T-helper 22 cell (primary cell): Measurements from ENCODE around the gene ZNF385C.
A peak's percentile ranks its signal among the peaks of the same experiment; 100 is the strongest.

Source experiments
- DNase-seq: peaks from one replicate; pipeline ENCODE4 v3.0.0-alpha.2; 2020; ENCODE audit warnings: low read depth

The ZNF385C gene

DNA sequence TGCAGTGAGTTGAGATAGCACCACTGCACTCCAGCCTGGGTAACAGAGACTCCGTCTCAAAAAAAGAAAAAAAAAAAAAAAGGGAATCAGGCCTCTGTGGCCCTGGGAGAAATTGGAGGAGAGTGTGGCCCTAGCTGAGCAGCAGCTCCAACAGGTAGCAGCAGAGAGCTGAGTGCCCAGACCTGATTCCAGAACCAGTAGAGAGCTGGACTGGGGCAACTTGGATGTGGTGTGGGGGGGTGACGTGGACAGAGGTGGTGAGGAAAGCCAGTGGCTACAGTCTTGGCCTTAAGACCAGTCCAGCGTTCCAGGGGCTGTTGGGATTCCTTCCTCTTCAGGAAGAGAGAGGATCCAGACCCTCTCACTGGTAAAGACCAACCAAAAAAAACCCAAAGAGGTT is 26.0 kb upstream of the ZNF385C start:
- DNase-seq: no peak

GRCh38 chr17:42122371-42123303 is 24.4 kb upstream of the ZNF385C start, which contains the start of gene HSPB9:
Gene HSPB9, plus strand, starts transcription at chr17:42122804. Its CDS starts 47 bp downstream, at chr17:42122851.
- DNase-seq: no peak

DNA sequence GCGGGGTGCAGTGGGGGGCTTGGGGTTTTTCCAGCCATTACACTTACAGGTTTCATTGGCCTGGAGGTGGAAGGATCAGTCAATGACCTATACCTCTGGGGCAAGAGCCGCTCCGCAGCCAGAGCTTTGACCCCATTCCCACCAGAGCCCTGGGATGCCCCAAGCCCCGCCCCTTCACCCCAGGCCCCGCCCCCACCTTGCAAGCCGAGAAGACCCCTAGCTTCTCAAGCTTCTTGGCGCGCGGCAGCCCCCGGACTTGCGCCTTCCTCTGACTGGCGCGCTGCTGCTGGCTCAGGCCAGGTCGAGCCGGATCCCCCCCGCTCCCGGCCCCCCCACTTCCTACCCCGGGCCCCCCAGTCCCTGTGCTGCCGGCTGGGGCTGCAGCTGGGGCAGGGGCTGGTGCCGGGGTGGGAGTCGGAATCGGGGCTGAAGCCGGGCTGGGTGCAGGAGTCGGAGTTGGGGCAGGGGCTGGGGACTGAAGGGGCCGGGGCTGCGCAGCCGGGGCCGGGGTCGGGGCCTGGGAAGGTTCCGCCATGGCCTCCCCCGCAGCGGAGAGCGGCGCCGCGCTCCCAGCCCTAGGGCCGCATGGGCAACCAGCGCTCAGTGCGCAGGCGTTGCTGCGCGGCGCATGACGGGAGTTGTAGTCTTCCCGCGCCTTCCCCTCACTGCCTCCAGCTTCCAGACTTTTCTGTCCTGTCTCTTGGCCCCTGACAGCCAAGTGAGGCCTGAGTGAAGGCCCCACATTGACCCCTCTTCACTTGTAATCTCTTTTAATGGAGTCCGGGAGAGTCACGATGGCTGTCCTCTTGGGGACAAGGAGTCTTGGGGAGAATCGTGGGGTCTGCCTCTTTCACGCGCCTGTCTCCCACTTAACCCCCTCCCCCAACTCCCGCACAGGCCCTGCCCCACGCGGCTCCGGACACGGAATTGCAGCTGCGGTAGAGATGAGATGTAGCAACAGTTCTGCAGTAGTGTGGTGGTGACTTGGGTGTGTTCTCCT is 22.8 kb upstream of the ZNF385C start, which contains the start of gene KAT2A:
TSS of gene KAT2A (minus strand) at position 598 of the 1,000 bp plus-strand sequence. CDS start at position 535, 63 bp downstream.
- peak; percentile 54 for DNase-seq

DNA sequence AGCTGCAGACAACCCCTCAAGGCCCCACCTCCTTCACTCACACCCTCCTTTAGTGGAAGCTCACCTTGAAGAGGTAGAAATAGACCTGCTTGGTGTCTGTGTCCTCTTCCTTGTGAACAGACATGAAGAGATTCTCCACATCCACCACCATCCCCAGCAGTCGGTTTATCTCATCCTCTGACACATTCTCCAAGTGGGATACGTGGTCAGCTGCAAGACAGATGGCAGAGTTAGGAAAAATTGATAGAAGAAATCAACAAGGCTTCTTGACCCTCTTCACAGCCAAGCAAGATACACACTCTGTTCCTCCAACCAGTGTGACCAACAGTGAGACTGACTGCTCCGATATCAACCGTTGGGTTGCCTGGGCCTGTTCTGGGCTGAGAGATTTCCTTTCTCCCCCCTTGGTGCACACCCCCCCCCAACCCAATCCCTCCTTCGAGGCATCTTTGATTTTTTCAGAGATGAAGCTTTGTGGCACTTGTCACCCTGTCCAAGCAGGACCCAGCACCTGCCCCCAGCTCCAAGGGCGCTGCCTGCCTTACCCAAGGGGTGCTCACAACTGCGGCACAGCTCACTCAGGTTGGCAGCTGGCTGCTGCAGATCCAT is 22.0 kb upstream of the ZNF385C start:
- no peak for DNase-seq

DNA sequence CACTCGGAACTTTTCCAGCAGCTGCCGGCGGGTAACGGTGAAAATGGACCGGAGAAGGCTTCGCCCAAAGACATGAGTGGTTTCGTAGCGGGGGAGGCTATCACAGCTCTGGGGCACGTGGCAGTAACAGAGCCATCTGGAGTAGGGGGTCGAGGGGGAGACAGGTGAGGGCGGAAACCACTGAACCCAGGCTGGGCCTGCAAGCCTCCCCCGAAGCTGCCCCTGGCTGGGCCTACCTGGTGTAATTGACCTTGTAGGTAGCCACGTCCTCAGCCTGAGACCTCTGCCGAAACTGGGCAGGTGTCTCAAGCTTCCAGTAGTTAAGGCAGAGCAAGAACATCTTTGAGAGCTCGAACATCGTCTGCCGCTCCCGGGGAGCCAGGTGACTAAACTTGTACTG is 21.0 kb upstream of the ZNF385C start:
- DNase-seq: no peak

- no peak for DNase-seq
Observed at GRCh38 chr17:42118545-42118944, 20.3 kb upstream of the ZNF385C start.

GRCh38 chr17:42118126-42118510 is 19.8 kb upstream of the ZNF385C start:
- no peak for DNase-seq

- DNase-seq: no peak
Observed at GRCh38 chr17:42117397-42118125, 19.3 kb upstream of the ZNF385C start.

GRCh38 chr17:42116705-42117396 is 18.6 kb upstream of the ZNF385C start:
- peak; percentile 62 for DNase-seq

DNA sequence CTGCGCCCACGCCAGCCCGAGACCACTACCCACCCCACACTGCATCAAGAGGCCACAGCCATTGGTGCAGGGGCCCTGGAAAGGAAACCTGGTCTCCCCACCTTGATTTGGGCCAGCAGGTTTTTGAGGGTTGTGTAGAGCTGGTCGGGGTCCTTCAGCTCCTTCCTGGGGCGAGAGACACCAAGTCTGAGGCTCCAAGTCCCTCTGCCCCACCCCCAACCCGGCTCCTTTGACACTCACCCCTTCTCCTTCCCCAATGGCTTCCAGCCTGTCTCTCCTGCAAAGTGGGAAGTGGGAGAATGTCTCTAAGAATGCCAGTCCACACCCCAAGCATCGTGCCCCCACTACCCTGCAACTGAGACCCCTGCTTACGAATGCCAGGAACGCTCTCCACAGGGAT is 15.8 kb upstream of the ZNF385C start:
- DNase-seq: no peak

GRCh38 chr17:42113293-42114069 is 15.2 kb upstream of the ZNF385C start:
- no peak for DNase-seq

GRCh38 chr17:42112552-42113176 is 14.4 kb upstream of the ZNF385C start, which contains the start of gene DHX58:
Gene DHX58, minus strand, starts transcription at chr17:42112714. Its CDS starts 822 bp downstream, at chr17:42111892.
- DNase-seq: peak; percentile 65

GRCh38 chr17:42111871-42112551 is 13.7 kb upstream of the ZNF385C start:
- no peak for DNase-seq

DNA sequence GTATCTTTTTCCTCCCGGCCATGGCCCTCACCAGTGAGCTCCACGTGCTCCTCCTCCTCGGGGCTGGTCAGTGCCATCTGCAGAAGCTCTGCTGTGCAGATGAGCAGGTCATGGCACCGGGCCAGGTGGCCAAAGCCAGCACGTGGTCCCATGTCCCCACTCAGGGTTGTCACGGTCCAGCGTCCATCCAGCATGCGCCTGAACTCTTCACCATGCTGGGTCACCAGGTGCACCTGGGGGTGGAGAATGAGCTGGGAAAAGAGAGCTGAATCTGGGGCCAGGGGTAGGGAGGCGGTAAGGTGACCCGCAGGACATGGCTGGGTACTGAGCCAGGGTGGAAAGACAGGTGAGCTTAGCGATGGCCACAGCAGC is 13.0 kb upstream of the ZNF385C start:
- DNase-seq: no peak

GRCh38 chr17:42110301-42111264 is 12.3 kb upstream of the ZNF385C start:
- no peak for DNase-seq

GRCh38 chr17:42109086-42109485 is 10.8 kb upstream of the ZNF385C start:
- no peak for DNase-seq
